ENCODE data around the gene COL9A1. TPM values are rescaled to one million over a fixed set of nuclear protein-coding genes. Genes with fewer than 3 reads are reported as not detected.

COL9A1 gene
- total and polyA plus RNA-seq, 2 of the 4 experiments (the other 2 are of a cell fraction): not detected

DNA sequence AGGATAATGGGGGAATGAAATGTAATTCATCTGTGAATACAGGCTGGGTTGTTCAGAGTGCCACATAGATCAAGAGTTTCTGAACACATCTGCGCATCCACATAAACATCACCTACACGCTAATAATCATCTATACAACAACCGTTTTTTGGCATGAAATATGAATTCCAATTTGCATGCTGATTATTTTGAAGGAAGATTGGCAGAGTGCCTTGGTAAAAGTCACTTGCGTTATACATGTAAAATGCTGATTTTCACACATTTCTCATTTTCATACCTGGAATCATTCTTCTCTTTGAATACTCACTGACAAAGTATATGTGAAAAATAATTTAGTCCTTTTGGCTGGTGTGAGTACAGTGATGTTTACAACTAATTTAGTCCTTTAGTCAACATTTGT lies 17.7 kb downstream of the COL9A1 start:
- Histone ChIP-seq H3K9me3 (ENCODE audit: control insufficient read depth, insufficient read depth, low read length) (no peaks in the 10 kb centered on the region), H3K4me1 (ENCODE audit: control insufficient read depth, insufficient read depth, low read length) (no peaks in the 10 kb centered on the region), H4K91ac (ENCODE audit: insufficient read depth, low read depth, low read length) (no peak overlapping the region), H4K20me1 (ENCODE audit: insufficient read depth, low read length) (no peaks in the 10 kb centered on the region), H2AK5ac (ENCODE audit: low read depth, low read length) (no peak overlapping the region), H3K36me3 (ENCODE audit: control insufficient read depth, insufficient read depth, low read length) (no peaks in the 10 kb centered on the region), H3K79me1 (ENCODE audit: low read depth in 1 of 2, low read length in 2 of 2) (no peaks in the 10 kb centered on the region), H2BK15ac (ENCODE audit: low read depth, low read length) (no peak overlapping the region), H2BK120ac (ENCODE audit: low read depth, low read length) (no peak overlapping the region), H3K4ac (ENCODE audit: low read depth, low read length) (no peak overlapping the region), H3K9ac (ENCODE audit: low read depth, low read length) (no peak overlapping the region), H3K18ac (ENCODE audit: low read depth, low read length) (no peak overlapping the region), H3K56ac (ENCODE audit: extremely low read depth, insufficient read depth, low read length) (no peak overlapping the region), H3K14ac (replicated peaks; ENCODE audit: low read depth, low read length) (no peak overlapping the region), H3K23ac (ENCODE audit: low read depth, low read length) (no peak overlapping the region), H3K27ac (ENCODE audit: insufficient read depth, low read length) (no peak overlapping the region), H3K4me2 (ENCODE audit: low read depth, low read length) (no peak overlapping the region), H3K27me3 (ENCODE audit: control insufficient read depth, insufficient read depth, low read length) (peaks cover 25% of the 10 kb centered on the region), H4K5ac (ENCODE audit: low read depth, low read length) (no peak overlapping the region), H2AK9ac (replicated peaks; ENCODE audit: low read depth, low read length, poor library complexity) (no peak overlapping the region), H3K9me1 (ENCODE audit: insufficient read depth, low read length) (no peaks in the 10 kb centered on the region), H3K4me3 (ENCODE audit: insufficient read depth, low read depth, low read length) (no peak overlapping the region), H2BK5ac (ENCODE audit: low read depth, low read length, poor library complexity, severe bottlenecking) (no peak overlapping the region), H4K8ac (ENCODE audit: low read depth in 2 of 2, low read length in 2 of 2) (no peak overlapping the region), H2AFZ (replicated peaks; ENCODE audit: low read length, poor library complexity) (no peak overlapping the region), H2BK20ac (ENCODE audit: low read depth, low read length) (no peak overlapping the region)
- no TSS peak for BruUV-seq (replicated peaks)
- ChIA-PET POLR2A (ENCODE audit: unreplicated experiment) (no interaction called here), CTCF (no interaction called here)
- TF ChIP-seq MXI1 (IDR thresholded peaks at IDR 0.05; ENCODE audit: borderline replicate concordance, low read depth, low read length) (no peak), CEBPB (IDR thresholded peaks at IDR 0.05; ENCODE audit: low read depth, low read length) (no peak), NFE2L2 (IDR thresholded peaks at IDR 0.05; ENCODE audit: low read depth, low read length) (no peak), FOS (IDR thresholded peaks at IDR 0.05; ENCODE audit: low read depth, low read length) (no peak), RFX5 (IDR thresholded peaks at IDR 0.05; ENCODE audit: low read depth, low read length) (no peak), ELK1 (IDR thresholded peaks at IDR 0.05; ENCODE audit: borderline replicate concordance, low read depth, low read length) (no peak), RCOR1 (IDR thresholded peaks at IDR 0.05; ENCODE audit: insufficient replicate concordance, low read length) (no peak), POLR2A (IDR thresholded peaks at IDR 0.05; ENCODE audit: low read depth, low read length) (no peak), MAZ (IDR thresholded peaks at IDR 0.05; ENCODE audit: borderline replicate concordance, low read depth, low read length) (no peak), RAD21 (IDR thresholded peaks at IDR 0.05; ENCODE audit: low read length) (no peak), MAFK (IDR thresholded peaks at IDR 0.05; ENCODE audit: low read depth, low read length) (no peak), CHD1 (IDR thresholded peaks at IDR 0.05; ENCODE audit: low read depth, low read length) (no peak), SMC3 (IDR thresholded peaks at IDR 0.05; ENCODE audit: low read depth, low read length) (no peak), BHLHE40 (IDR thresholded peaks at IDR 0.05; ENCODE audit: low read depth, low read length) (no peak)
- TF ChIP-seq, protein P1, sequence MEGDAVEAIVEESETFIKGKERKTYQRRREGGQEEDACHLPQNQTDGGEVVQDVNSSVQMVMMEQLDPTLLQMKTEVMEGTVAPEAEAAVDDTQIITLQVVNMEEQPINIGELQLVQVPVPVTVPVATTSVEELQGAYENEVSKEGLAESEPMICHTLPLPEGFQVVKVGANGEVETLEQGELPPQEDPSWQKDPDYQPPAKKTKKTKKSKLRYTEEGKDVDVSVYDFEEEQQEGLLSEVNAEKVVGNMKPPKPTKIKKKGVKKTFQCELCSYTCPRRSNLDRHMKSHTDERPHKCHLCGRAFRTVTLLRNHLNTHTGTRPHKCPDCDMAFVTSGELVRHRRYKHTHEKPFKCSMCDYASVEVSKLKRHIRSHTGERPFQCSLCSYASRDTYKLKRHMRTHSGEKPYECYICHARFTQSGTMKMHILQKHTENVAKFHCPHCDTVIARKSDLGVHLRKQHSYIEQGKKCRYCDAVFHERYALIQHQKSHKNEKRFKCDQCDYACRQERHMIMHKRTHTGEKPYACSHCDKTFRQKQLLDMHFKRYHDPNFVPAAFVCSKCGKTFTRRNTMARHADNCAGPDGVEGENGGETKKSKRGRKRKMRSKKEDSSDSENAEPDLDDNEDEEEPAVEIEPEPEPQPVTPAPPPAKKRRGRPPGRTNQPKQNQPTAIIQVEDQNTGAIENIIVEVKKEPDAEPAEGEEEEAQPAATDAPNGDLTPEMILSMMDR (conservative IDR thresholded peaks at IDR 0.05; ENCODE audit: low read depth, low read length): no peak
- TF ChIP-seq, protein P2, sequence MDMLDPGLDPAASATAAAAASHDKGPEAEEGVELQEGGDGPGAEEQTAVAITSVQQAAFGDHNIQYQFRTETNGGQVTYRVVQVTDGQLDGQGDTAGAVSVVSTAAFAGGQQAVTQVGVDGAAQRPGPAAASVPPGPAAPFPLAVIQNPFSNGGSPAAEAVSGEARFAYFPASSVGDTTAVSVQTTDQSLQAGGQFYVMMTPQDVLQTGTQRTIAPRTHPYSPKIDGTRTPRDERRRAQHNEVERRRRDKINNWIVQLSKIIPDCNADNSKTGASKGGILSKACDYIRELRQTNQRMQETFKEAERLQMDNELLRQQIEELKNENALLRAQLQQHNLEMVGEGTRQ (IDR thresholded peaks at IDR 0.05; ENCODE audit: low read depth, low read length): no peak
- WGBS, 2 experiments (ENCODE audit: extremely low coverage in 2 of 2, insufficient read length in 1 of 2): no CpG with 5 or more reads among the region's 4 CpGs
- intact Hi-C loops (cut with micrococcal nuclease): no loop called here
- DNase-seq (no peak), ATAC-seq (ENCODE audit: low read depth) (no peak)
- dilution Hi-C loops (cut with HindIII; ENCODE audit: low sequenced_read_pairs, unreplicated experiment): no loop called here
- in situ Hi-C loops (cut with MboI; ENCODE audit: low sequenced_read_pairs): no loop called here
